ENCODE results near the gene RAB1A. TPM values are rescaled to one million over a fixed set of nuclear protein-coding genes. Genes with fewer than 3 reads are reported as not detected.

Gene RAB1A
- total RNA-seq, 1 experiment from 2014 or later: 128 TPM

DNA sequence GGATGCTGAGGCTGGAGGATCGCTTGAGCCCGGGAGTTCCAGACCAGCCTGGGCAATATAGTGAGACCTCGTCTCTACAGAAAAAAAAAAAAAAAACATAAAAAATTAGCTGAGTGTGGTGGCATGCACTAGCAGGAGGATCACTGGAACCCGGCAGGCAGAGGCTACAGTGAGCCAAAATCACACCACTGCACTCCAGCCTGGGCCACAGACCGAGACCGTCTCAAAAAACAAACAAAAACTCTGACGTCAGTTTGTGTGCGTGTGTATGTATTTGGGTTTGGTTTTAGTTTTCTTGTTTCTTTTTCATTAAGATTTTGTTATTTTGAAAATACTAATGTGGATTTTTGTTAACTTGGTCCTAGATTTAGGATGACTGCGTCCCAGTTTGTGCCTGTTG, 54.7 kb downstream of the RAB1A start:
- no peaks in the 10 kb centered on the region for H3K27me3 ChIP-seq (ENCODE audit: control insufficient read depth, insufficient read depth, low read length)
- no peaks in the 10 kb centered on the region for H3K9me3 ChIP-seq (ENCODE audit: control insufficient read depth, insufficient read depth, low read depth, low read length)
- H3K4me1 ChIP-seq (ENCODE audit: control insufficient read depth, insufficient read depth, low read length): peaks cover 14% of the 10 kb centered on the region
- no peak overlapping the region for H3K27ac ChIP-seq (ENCODE audit: low read length)
- no peak overlapping the region for H3K4me3 ChIP-seq (ENCODE audit: low read depth in 2 of 2, low read length in 2 of 2)
- no peak for DNase-seq (ENCODE audit: low read depth, low spot score)
- ATAC-seq: no peak
- ChIA-PET POLR2A (interaction anchor here (0.6 kb wide), 1 partner anchor 11 kb away, joined by 3 read pairs; no protein-coding TSS in a partner anchor), CTCF (no interaction called here)
- BruUV-seq (replicated peaks): no TSS peak
- H3K36me3 ChIP-seq (ENCODE audit: control insufficient read depth, insufficient read depth, low read length): peaks cover 4% of the 10 kb centered on the region; the same call in 1 of the 2 replicates
- intact Hi-C loops (cut with micrococcal nuclease; ENCODE audit: unreplicated experiment) (no loop called here), in situ Hi-C loops (cut with HindIII; ENCODE audit: low pct_unique_long_range_greater_than_20kb, low sequenced_read_pairs) (no loop called here)
- TF ChIP-seq, protein P1, sequence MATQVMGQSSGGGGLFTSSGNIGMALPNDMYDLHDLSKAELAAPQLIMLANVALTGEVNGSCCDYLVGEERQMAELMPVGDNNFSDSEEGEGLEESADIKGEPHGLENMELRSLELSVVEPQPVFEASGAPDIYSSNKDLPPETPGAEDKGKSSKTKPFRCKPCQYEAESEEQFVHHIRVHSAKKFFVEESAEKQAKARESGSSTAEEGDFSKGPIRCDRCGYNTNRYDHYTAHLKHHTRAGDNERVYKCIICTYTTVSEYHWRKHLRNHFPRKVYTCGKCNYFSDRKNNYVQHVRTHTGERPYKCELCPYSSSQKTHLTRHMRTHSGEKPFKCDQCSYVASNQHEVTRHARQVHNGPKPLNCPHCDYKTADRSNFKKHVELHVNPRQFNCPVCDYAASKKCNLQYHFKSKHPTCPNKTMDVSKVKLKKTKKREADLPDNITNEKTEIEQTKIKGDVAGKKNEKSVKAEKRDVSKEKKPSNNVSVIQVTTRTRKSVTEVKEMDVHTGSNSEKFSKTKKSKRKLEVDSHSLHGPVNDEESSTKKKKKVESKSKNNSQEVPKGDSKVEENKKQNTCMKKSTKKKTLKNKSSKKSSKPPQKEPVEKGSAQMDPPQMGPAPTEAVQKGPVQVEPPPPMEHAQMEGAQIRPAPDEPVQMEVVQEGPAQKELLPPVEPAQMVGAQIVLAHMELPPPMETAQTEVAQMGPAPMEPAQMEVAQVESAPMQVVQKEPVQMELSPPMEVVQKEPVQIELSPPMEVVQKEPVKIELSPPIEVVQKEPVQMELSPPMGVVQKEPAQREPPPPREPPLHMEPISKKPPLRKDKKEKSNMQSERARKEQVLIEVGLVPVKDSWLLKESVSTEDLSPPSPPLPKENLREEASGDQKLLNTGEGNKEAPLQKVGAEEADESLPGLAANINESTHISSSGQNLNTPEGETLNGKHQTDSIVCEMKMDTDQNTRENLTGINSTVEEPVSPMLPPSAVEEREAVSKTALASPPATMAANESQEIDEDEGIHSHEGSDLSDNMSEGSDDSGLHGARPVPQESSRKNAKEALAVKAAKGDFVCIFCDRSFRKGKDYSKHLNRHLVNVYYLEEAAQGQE (IDR thresholded peaks at IDR 0.05; ENCODE audit: insufficient read depth in 1 of 2, low read depth in 2 of 2, low read length in 1 of 2): no peak
- TF ChIP-seq TCF7L2 (IDR thresholded peaks at IDR 0.05; ENCODE audit: low read depth, low read length): no peak

DNA sequence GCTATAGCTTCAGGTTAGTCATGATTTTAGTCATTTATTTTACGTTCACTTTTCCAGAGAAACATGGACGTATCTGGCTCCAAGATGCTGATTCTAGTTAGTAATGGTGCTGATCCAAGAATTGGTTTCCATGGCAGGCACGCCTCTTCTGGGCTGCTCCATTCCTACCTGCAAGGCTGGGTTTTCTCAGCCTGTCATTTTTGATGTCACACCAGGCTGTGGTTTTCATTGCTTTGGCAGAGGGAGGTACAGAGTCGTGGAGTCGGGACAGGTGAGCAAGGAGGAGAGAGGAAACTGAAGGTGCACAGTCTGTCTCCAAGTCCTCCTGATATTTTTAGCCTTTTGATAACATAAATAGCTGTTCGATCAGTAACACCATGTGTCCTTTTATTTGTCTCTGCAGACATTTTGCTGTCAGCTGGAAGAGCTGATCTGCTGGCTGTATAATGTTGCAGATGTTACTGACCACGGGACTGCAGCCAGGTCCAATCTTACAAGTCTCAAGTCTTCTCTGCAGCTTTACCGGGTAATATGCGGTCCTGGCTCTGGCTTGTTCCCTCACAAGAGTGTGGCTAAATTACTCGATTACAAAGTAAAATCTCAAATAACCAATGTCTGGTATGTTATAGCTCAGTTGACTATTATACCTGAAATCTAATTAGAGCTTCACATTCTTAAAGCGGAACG, 55.9 kb downstream of the RAB1A start:
- TF ChIP-seq POLR2AphosphoS5 (IDR thresholded peaks at IDR 0.05; ENCODE audit: low read depth, low read length): no peak
- TF ChIP-seq, protein P2, sequence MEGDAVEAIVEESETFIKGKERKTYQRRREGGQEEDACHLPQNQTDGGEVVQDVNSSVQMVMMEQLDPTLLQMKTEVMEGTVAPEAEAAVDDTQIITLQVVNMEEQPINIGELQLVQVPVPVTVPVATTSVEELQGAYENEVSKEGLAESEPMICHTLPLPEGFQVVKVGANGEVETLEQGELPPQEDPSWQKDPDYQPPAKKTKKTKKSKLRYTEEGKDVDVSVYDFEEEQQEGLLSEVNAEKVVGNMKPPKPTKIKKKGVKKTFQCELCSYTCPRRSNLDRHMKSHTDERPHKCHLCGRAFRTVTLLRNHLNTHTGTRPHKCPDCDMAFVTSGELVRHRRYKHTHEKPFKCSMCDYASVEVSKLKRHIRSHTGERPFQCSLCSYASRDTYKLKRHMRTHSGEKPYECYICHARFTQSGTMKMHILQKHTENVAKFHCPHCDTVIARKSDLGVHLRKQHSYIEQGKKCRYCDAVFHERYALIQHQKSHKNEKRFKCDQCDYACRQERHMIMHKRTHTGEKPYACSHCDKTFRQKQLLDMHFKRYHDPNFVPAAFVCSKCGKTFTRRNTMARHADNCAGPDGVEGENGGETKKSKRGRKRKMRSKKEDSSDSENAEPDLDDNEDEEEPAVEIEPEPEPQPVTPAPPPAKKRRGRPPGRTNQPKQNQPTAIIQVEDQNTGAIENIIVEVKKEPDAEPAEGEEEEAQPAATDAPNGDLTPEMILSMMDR (IDR thresholded peaks at IDR 0.05): no peak
- TF ChIP-seq, protein P1 (IDR thresholded peaks at IDR 0.05; ENCODE audit: insufficient read depth in 1 of 2, low read depth in 2 of 2, low read length in 1 of 2): no peak
- TF ChIP-seq TCF7L2 (IDR thresholded peaks at IDR 0.05; ENCODE audit: low read depth, low read length): no peak
- no peak for TF ChIP-seq SIN3A (IDR thresholded peaks at IDR 0.05; ENCODE audit: borderline replicate concordance, insufficient read depth, low read depth, low read length)
- BruUV-seq (replicated peaks): no TSS peak
- in situ Hi-C loops (cut with HindIII; ENCODE audit: low pct_unique_long_range_greater_than_20kb, low sequenced_read_pairs): no loop called here
- ChIA-PET POLR2A (no interaction called here), CTCF (no interaction called here)
- no peaks in the 10 kb centered on the region for H3K27me3 ChIP-seq (ENCODE audit: control insufficient read depth, insufficient read depth, low read length)
- DNase-seq (ENCODE audit: low read depth, low spot score): no peak
- H3K36me3 ChIP-seq (ENCODE audit: control insufficient read depth, insufficient read depth, low read length): peaks cover 4% of the 10 kb centered on the region; the same call in 1 of the 2 replicates
- H3K27ac ChIP-seq (ENCODE audit: low read length): no peak overlapping the region
- H3K4me1 ChIP-seq (ENCODE audit: control insufficient read depth, insufficient read depth, low read length): peaks cover 17% of the 10 kb centered on the region
- no peaks in the 10 kb centered on the region for H3K9me3 ChIP-seq (ENCODE audit: control insufficient read depth, insufficient read depth, low read depth, low read length)
- ATAC-seq: no peak
- intact Hi-C loops (cut with micrococcal nuclease; ENCODE audit: unreplicated experiment): loop anchor here (5.0 kb wide), 1 partner anchor 113 kb away; no protein-coding TSS in a partner anchor
- no peak overlapping the region for H3K4me3 ChIP-seq (ENCODE audit: low read depth in 2 of 2, low read length in 2 of 2)

All from Panc1 (cell line).